ENCODE measurements around the gene LRRC17.
"Not testable (repeated sequence)": the region's sequence is repeated elsewhere in the genome, so short reads cannot be mapped to it uniquely, and the experiment has no call there.

LRRC17 gene

DNA sequence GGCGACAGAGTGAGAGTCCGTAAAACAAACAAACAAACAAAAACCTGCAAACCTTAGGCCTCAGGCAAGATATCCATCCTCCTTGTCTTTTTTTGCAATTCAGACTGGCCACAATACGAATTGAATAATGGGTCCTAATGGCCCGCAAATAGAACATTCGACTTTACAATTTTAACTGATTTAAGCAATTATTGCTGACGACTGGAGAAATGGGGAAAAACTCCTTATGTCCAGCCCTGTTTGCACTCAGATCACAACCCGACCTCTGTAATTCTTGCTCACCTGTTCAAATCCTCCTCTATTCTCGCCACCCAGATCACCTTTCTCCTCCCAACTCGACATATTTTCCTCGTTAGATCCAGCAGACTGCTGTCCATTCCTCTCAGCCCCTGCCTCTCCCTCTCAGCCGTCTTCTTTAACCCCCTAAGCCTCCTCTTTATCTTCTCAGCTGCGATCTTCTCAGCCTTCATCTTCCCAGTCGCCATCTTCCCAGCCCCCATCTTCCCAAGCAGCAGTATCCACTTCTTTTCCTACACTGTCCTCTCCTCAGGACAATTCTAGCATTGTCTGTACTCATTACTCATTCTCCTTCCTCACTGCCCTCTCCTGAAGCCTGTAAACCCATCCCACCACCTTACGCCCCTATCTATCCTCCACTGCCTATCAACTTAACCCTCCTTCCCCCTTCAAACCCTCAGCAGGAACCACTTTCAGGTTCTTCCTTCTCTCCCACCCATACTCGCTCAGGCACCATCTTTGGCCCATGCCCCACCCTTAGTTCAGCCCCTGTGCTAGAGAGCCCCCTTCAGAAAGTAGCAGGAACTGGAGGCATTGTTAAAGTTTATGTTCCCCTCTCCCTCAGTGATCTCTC is 61.8 kb downstream of the LRRC17 start:
- no peaks in the 10 kb centered on the region for H3K36me3 ChIP-seq (ENCODE audit: control insufficient read depth in 2 of 2, insufficient read depth in 2 of 2, low read length in 2 of 2)
- no peak overlapping the region for H3K9ac ChIP-seq (ENCODE audit: low read length in 2 of 2)
- H3K4me3 ChIP-seq (ENCODE audit: low read length in 2 of 2), result no peak overlapping the region
- no peaks in the 10 kb centered on the region for H3K9me3 ChIP-seq (ENCODE audit: control insufficient read depth in 2 of 2, low read length in 2 of 2)
- H3K27ac ChIP-seq (ENCODE audit: low read length), result no peak overlapping the region
- no peaks in the 10 kb centered on the region for H3K27me3 ChIP-seq (ENCODE audit: control insufficient read depth in 1 of 2, insufficient read depth in 2 of 2, low read length in 2 of 2)
- H3K4me1 ChIP-seq (ENCODE audit: control insufficient read depth, insufficient read depth, low read length), result no peaks in the 10 kb centered on the region

DNA sequence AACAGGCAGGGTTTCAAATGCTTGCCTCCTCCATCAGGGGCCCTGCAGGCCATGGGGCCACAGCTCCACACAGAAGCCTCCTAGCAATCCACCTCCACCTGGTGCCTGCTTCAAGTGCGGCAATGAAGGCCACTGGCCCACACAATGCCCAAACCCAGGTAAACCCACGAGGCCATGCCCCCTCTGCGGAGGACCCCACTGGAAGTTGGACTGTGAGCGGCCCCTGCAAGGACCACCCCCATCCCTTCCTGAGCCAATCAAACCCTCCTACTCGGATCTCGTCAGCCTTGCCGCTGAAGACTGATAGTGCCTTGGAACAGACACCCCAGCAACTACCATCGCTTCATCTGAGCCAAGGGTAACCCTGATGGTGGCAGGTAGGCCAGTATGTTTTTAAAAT is 63.1 kb downstream of the LRRC17 start:
- Histone ChIP-seq H3K36me3 (ENCODE audit: control insufficient read depth in 2 of 2, insufficient read depth in 2 of 2, low read length in 2 of 2) (no peaks in the 10 kb centered on the region), H3K27me3 (ENCODE audit: control insufficient read depth in 1 of 2, insufficient read depth in 2 of 2, low read length in 2 of 2) (no peaks in the 10 kb centered on the region), H3K4me3 (ENCODE audit: low read length in 2 of 2) (no peak overlapping the region), H3K4me1 (ENCODE audit: control insufficient read depth, insufficient read depth, low read length) (no peaks in the 10 kb centered on the region), H3K9me3 (ENCODE audit: control insufficient read depth in 2 of 2, low read length in 2 of 2) (peaks cover 0 to 6% of the 10 kb centered on the region in 2 donors), H3K27ac (ENCODE audit: low read length) (no peak overlapping the region), H3K9ac (ENCODE audit: low read length in 2 of 2) (no peak overlapping the region)

DNA sequence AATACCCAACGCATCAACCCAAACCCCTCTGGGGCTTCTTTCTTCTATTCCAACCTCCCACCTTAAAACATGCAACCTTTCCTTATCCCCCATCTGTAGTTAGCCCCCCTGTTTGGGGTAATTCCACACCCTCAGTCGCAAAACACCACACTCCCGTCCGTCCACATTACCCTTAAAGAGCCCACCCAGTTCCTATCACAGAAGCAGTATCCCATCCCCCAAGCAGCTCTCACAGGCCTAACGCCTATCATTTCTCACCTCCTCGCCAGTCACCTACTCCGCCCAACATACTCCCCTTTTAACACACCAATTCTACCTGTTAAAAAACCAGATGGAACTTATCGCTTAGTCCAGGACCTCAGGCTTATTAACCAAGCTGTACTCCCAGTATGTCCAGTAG is 63.7 kb downstream of the LRRC17 start:
- H3K4me3 ChIP-seq (ENCODE audit: low read length in 2 of 2), result no peak overlapping the region
- H3K27ac ChIP-seq (ENCODE audit: low read length), result no peak overlapping the region
- no peaks in the 10 kb centered on the region for H3K36me3 ChIP-seq (ENCODE audit: control insufficient read depth in 2 of 2, insufficient read depth in 2 of 2, low read length in 2 of 2)
- no peaks in the 10 kb centered on the region for H3K4me1 ChIP-seq (ENCODE audit: control insufficient read depth, insufficient read depth, low read length)
- no peak overlapping the region for H3K9ac ChIP-seq (ENCODE audit: low read length in 2 of 2)
- H3K27me3 ChIP-seq (ENCODE audit: control insufficient read depth in 1 of 2, insufficient read depth in 2 of 2, low read length in 2 of 2), result no peaks in the 10 kb centered on the region
- peaks cover 0 to 6% of the 10 kb centered on the region in 2 donors for H3K9me3 ChIP-seq (ENCODE audit: control insufficient read depth in 2 of 2, low read length in 2 of 2)

DNA sequence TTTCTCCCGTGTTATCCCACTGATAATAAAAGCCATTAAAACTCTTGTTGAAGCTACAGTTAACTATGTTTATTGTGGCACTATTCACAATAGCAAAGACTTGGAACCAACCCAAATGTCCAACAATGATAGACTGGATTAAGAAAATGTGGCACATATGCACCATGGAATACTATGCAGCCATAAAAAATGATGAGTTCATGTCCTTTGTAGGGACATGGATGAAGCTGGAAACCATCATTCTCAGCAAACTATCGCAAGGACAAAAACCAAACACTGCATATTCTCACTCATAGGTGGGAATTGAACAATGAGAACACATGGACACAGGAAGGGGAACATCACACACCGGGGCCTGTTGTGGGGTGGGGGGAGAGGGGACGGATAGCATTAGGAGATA is 64.8 kb downstream of the LRRC17 start:
- H3K27me3 ChIP-seq (ENCODE audit: control insufficient read depth in 1 of 2, insufficient read depth in 2 of 2, low read length in 2 of 2); H3K36me3 ChIP-seq (ENCODE audit: control insufficient read depth in 2 of 2, insufficient read depth in 2 of 2, low read length in 2 of 2); H3K4me3 ChIP-seq (ENCODE audit: low read length in 2 of 2); H3K4me1 ChIP-seq (ENCODE audit: control insufficient read depth, insufficient read depth, low read length); H3K9ac ChIP-seq (ENCODE audit: low read length in 2 of 2); H3K27ac ChIP-seq (ENCODE audit: low read length); H3K9me3 ChIP-seq (ENCODE audit: control insufficient read depth in 2 of 2, low read length in 2 of 2): not testable (repeated sequence)

DNA sequence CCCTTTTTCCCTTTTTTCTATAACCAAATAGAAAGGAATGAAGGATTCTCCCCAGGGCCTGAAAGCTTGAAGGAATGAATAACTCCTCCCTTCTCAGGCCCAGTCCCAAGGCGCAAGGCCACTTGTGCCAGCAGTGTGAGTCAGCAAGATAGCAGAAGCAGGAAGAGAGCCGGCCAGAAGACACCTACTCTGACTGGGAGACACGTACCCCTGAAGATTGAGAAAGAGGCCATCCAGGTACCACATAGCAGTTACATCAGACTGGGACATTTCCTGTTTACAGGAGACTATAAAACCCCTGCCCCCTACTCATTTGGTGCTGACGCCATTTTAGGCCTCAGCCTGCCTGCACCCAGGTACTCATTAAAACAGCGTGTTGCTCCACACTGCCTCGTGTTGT is 65.5 kb downstream of the LRRC17 start:
- Histone ChIP-seq H3K4me1 (ENCODE audit: control insufficient read depth, insufficient read depth, low read length) (no peaks in the 10 kb centered on the region), H3K9me3 (ENCODE audit: control insufficient read depth in 2 of 2, low read length in 2 of 2) (peaks cover 0 to 6% of the 10 kb centered on the region in 2 donors), H3K4me3 (ENCODE audit: low read length in 2 of 2) (no peak overlapping the region), H3K9ac (ENCODE audit: low read length in 2 of 2) (no peak overlapping the region), H3K36me3 (ENCODE audit: control insufficient read depth in 2 of 2, insufficient read depth in 2 of 2, low read length in 2 of 2) (no peaks in the 10 kb centered on the region), H3K27ac (ENCODE audit: low read length) (no peak overlapping the region), H3K27me3 (ENCODE audit: control insufficient read depth in 1 of 2, insufficient read depth in 2 of 2, low read length in 2 of 2) (no peaks in the 10 kb centered on the region)

DNA sequence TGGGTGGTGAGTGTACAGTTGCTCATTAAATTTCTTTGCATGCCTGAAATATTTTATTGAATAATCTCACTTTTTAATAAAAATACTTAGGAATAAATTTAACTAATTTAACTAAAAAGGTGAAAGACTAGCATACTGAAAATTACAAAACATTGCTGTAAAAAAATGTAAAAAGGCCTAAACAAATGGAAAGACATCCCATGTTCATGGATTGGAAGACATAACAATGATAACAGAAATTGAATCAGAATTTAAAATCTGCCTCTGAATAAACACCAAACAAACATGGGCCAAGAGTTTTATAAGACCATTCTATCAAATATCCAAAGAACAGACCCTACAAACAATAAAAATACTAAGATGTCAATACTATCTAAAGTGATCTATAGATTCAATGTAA is 66.9 kb downstream of the LRRC17 start:
- Histone ChIP-seq H3K9ac (ENCODE audit: low read length in 2 of 2) (no peak overlapping the region), H3K4me3 (ENCODE audit: low read length in 2 of 2) (no peak overlapping the region), H3K27me3 (ENCODE audit: control insufficient read depth in 1 of 2, insufficient read depth in 2 of 2, low read length in 2 of 2) (no peaks in the 10 kb centered on the region), H3K4me1 (ENCODE audit: control insufficient read depth, insufficient read depth, low read length) (no peaks in the 10 kb centered on the region), H3K36me3 (ENCODE audit: control insufficient read depth in 2 of 2, insufficient read depth in 2 of 2, low read length in 2 of 2) (no peaks in the 10 kb centered on the region), H3K9me3 (ENCODE audit: control insufficient read depth in 2 of 2, low read length in 2 of 2) (peaks cover 0 to 6% of the 10 kb centered on the region in 2 donors), H3K27ac (ENCODE audit: low read length) (no peak overlapping the region)

DNA sequence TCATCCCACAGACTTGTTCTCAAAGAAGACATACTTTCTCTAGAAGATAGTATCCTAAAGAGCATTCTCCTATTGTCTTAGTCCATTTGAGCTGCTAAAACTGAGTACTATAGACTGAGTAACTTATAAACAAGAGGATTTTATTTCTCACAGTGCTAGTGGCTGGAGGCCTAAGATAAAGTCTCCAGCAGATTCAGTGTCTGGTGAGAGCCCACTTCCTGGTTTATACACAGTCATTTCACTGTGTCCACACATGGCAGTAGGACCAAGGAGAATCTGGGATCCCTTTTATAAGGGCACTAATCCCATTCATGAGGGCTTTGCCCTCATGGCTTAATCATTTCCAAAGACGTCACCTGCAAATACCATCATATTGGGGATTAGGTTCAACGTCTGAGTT is 68.7 kb downstream of the LRRC17 start:
- Histone ChIP-seq H3K27me3 (ENCODE audit: control insufficient read depth in 1 of 2, insufficient read depth in 2 of 2, low read length in 2 of 2) (no peaks in the 10 kb centered on the region), H3K4me3 (ENCODE audit: low read length in 2 of 2) (no peak overlapping the region), H3K36me3 (ENCODE audit: control insufficient read depth in 2 of 2, insufficient read depth in 2 of 2, low read length in 2 of 2) (no peaks in the 10 kb centered on the region), H3K9me3 (ENCODE audit: control insufficient read depth in 2 of 2, low read length in 2 of 2) (peaks cover 0 to 6% of the 10 kb centered on the region in 2 donors), H3K9ac (ENCODE audit: low read length in 2 of 2) (no peak overlapping the region), H3K27ac (ENCODE audit: low read length) (no peak overlapping the region), H3K4me1 (ENCODE audit: control insufficient read depth, insufficient read depth, low read length) (no peaks in the 10 kb centered on the region)

DNA sequence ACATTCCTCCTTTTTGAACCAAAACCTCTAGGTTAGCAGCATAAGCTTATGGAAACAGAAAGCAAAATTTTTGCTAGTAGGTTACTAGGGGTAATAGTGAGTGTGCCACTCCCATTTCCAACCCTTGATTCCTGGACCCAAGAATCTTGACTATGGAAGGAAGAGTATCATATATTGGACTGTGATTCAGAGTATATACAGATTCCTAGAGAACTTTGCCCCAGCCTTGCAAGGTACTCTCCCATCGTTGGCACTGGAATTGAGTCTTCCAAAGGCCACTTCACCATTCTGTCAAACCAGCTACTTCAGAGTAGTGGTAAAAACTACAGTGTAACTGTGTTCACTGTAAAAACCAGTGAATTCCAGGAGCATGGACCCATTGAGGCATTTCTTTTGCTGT is 69.4 kb downstream of the LRRC17 start:
- H3K9ac ChIP-seq (ENCODE audit: low read length in 2 of 2), result no peak overlapping the region

DNA sequence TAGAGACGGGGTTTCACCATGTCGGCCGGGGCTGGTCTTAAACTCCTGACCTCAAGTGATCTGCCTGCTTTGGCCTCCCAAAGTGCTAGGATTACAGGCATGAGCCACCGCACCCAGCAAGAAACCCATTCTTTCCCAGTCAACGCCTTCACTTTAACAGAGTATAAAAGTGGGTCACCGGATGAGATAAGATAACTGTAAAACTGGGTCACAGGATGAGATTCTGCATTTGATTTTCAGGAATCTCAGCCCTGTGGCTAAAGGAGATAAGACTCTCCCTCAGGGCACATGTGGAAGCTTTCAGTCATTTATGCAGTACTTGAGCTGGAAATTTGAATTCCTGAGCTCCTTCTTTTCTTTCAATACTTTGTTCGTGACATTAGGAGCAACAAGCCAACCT is 70.8 kb downstream of the LRRC17 start:
- Histone ChIP-seq H3K27me3 (ENCODE audit: control insufficient read depth in 1 of 2, insufficient read depth in 2 of 2, low read length in 2 of 2) (no peaks in the 10 kb centered on the region), H3K9me3 (ENCODE audit: control insufficient read depth in 2 of 2, low read length in 2 of 2) (peaks cover 0 to 6% of the 10 kb centered on the region in 2 donors), H3K4me3 (ENCODE audit: low read length in 2 of 2) (no peak overlapping the region), H3K27ac (ENCODE audit: low read length) (no peak overlapping the region), H3K9ac (ENCODE audit: low read length in 2 of 2) (no peak overlapping the region), H3K4me1 (ENCODE audit: control insufficient read depth, insufficient read depth, low read length) (no peaks in the 10 kb centered on the region), H3K36me3 (ENCODE audit: control insufficient read depth in 2 of 2, insufficient read depth in 2 of 2, low read length in 2 of 2) (no peaks in the 10 kb centered on the region)

More for the DNA sequence above, 69.4 kb downstream of the LRRC17 start:
- no peaks in the 10 kb centered on the region for H3K4me1 ChIP-seq (ENCODE audit: control insufficient read depth, insufficient read depth, low read length)
- no peaks in the 10 kb centered on the region for H3K27me3 ChIP-seq (ENCODE audit: control insufficient read depth in 1 of 2, insufficient read depth in 2 of 2, low read length in 2 of 2)
- H3K4me3 ChIP-seq (ENCODE audit: low read length in 2 of 2), result no peak overlapping the region
- H3K36me3 ChIP-seq (ENCODE audit: control insufficient read depth in 2 of 2, insufficient read depth in 2 of 2, low read length in 2 of 2), result no peaks in the 10 kb centered on the region
- peaks cover 0 to 6% of the 10 kb centered on the region in 2 donors for H3K9me3 ChIP-seq (ENCODE audit: control insufficient read depth in 2 of 2, low read length in 2 of 2)
- no peak overlapping the region for H3K27ac ChIP-seq (ENCODE audit: low read length)

DNA sequence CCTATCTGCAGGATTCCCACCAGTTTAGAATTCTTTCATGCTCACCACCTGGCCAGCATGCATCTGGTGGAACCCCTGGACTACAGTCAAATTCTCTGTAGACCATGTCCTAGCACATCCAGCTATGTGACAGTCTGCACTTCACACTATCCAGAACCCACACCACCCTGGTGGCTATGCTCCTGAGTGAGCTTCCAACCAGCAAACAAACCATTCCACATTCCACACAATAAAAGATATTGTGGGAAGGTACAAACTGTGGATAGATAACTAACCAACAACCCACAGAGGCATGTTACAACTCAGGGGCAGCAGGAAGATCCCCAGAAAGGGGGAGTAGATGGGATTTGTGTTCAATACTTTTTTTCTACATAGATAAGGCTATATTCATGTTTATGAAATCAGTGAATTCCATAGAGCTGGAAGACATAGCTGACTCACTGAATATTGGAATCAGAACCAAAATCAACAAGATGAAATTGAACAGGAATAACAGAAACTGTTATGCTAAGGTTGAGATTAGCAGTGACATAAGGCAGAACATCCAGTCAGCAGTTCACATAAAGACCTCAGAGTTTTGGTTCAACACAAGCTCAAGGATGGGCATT is 72.5 kb downstream of the LRRC17 start:
- peaks cover 0 to 2% of the 10 kb centered on the region in 2 donors for H3K9me3 ChIP-seq (ENCODE audit: control insufficient read depth in 2 of 2, low read length in 2 of 2)

DNA sequence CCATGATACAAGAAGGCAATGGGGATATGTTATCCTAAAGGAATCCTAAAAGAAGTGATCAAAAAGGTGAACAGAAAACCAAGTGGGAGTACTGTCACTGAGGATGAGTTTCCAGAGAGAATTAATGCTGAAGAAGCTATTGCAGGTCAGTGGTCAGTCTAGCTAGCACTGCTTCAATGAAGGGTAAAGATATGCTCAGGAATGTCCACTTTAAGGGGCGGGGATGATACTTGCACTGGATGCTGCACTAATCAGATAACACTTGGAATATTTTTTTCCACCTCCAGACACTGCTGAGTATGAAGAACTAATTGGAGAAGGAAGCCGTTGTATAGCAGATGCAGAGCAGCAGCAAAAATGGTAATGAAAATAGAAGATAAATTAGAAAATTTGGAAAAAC is 75.3 kb downstream of the LRRC17 start:
- H3K9ac ChIP-seq (ENCODE audit: low read length in 2 of 2), result no peak overlapping the region
- H3K27ac ChIP-seq (ENCODE audit: low read length), result no peak overlapping the region
- no peaks in the 10 kb centered on the region for H3K27me3 ChIP-seq (ENCODE audit: control insufficient read depth in 1 of 2, insufficient read depth in 2 of 2, low read length in 2 of 2)
- no peaks in the 10 kb centered on the region for H3K36me3 ChIP-seq (ENCODE audit: control insufficient read depth in 2 of 2, insufficient read depth in 2 of 2, low read length in 2 of 2)
- H3K4me1 ChIP-seq (ENCODE audit: control insufficient read depth, insufficient read depth, low read length), result no peaks in the 10 kb centered on the region
- H3K9me3 ChIP-seq (ENCODE audit: control insufficient read depth in 2 of 2, low read length in 2 of 2), result no peaks in the 10 kb centered on the region
- H3K4me3 ChIP-seq (ENCODE audit: low read length in 2 of 2), result no peak overlapping the region

More for the DNA sequence above, 72.5 kb downstream of the LRRC17 start:
- no peaks in the 10 kb centered on the region for H3K27me3 ChIP-seq (ENCODE audit: control insufficient read depth in 1 of 2, insufficient read depth in 2 of 2, low read length in 2 of 2)
- no peaks in the 10 kb centered on the region for H3K4me1 ChIP-seq (ENCODE audit: control insufficient read depth, insufficient read depth, low read length)
- H3K27ac ChIP-seq (ENCODE audit: low read length), result no peak overlapping the region
- no peak overlapping the region for H3K9ac ChIP-seq (ENCODE audit: low read length in 2 of 2)
- no peak overlapping the region for H3K4me3 ChIP-seq (ENCODE audit: low read length in 2 of 2)
- no peaks in the 10 kb centered on the region for H3K36me3 ChIP-seq (ENCODE audit: control insufficient read depth in 2 of 2, insufficient read depth in 2 of 2, low read length in 2 of 2)
